Heart left ventricle (tissue), 16 donors: ENCODE results near the gene PIGT. TPM values are rescaled to one million over a fixed set of nuclear protein-coding genes. Genes with fewer than 3 reads are reported as not detected.

Experiments used
- ATAC-seq, 4 donors: fragments of 200-7000 bp; cut with Tn5 transposase; one replicate each; pipeline ENCODE4 v1.9.1; 2020 to 2022; ENCODE audit warnings: moderate library complexity in 4 of 4, mild to moderate bottlenecking in 3 of 4, moderate number of reproducible peaks in 1 of 4
- DNase-seq, 5 donors: peaks; one replicate each; pipeline ENCODE4 v3.0.0-alpha.2; 2020
- H3K27ac ChIP-seq, 12 donors: fragments of 200-600 bp; sonication (generic) in 4 of 12; one replicate each; pipeline versions ENCODE4 v1.5.0 to v1.8.0; 2016 to 2022; ENCODE audit warnings: mild to moderate bottlenecking in 2 of 12
- H3K27me3 ChIP-seq, 9 donors: fragments of 200-600 bp; sonication (generic) in 2 of 9; one replicate each; pipeline versions ENCODE4 v1.5.1 to v1.8.0; 2016 to 2022; ENCODE audit warnings: mild to moderate bottlenecking in 3 of 9
- H3K36me3 ChIP-seq, 9 donors: fragments of 200-600 bp; sonication (generic) in 2 of 9; one replicate each; pipeline versions ENCODE4 v1.5.0 to v1.8.0; 2018 to 2022; ENCODE audit warnings: mild to moderate bottlenecking in 2 of 9
- H3K4me1 ChIP-seq, 12 donors: fragments of 200-600 bp; sonication (generic) in 4 of 12; one replicate each; pipeline versions ENCODE4 v1.5.0 to v1.8.0; 2016 to 2022; ENCODE audit warnings: mild to moderate bottlenecking in 3 of 12
- H3K4me3 ChIP-seq, 12 donors: fragments of 200-600 bp; sonication (generic) in 4 of 12; one replicate each; pipeline versions ENCODE4 v1.5.0 to v1.8.0; 2017 to 2022; ENCODE audit warnings: mild to moderate bottlenecking in 9 of 12, moderate library complexity in 4 of 12
- H3K9me3 ChIP-seq, 12 donors: fragments of 200-600 bp; sonication (generic) in 4 of 12; one replicate each; pipeline versions ENCODE4 v1.5.0 to v1.8.0; 2016 to 2022; ENCODE audit warnings: mild to moderate bottlenecking in 1 of 12
- POLR2A ChIP-seq, 2 donors: fragments of 450-650 bp; IDR thresholded peaks; one replicate each; pipeline ENCODE4 v1.6.1; 2017; ENCODE audit warnings: antibody characterized with exemption in 2 of 2, mild to moderate bottlenecking in 2 of 2, moderate library complexity in 2 of 2
- WGBS, 4 donors: extraction: QIAGEN DNeasy Blood & Tissue Kit in 2 of 4; methylation state at CpG; one replicate each; pipeline versions ENCODE4 v1.1.5 to v1.1.7; 2013 to 2018; 5-methylcytosine and 5-hydroxymethylcytosine counted together
- intact Hi-C, 10 donors: fragments of 100-400 bp; cut with DNase I; formaldehyde crosslinking; loops; one replicate each; pipeline versions ENCODE4 v1.11.1 to v1.14.2; 2022
- polyA plus RNA-seq, 2 donors: library from polyadenylated mRNA; stranded (reverse); fragments of 200-250 nt; gene quantifications; one replicate each; pipeline ENCODE4 v1.2.3, GENCODE V29; 2013
- total RNA-seq, 9 donors: library from RNA; depleted of rRNA in 2 of 9; stranded (reverse); fragments of >200 nt in 2 of 9; fragmentation: NEBNext Ultra II Directional in 3 of 9; extraction: Animal tissue kit (Norgen Biotek cat#: 25700) in 3 of 9; gene quantifications; one replicate each; pipeline versions ENCODE4 v1.1.0 to v1.2.4, GENCODE V29; 2016 to 2023
- TF ChIP-seq, protein P1 (sequence below), 12 donors: fragments of 200-600 bp; sonication (generic) in 4 of 12; IDR thresholded peaks; one replicate each; pipeline versions ENCODE4 v1.5.0 to v1.8.0; 2018 to 2022; ENCODE audit warnings: antibody characterized with exemption in 12 of 12, mild to moderate bottlenecking in 5 of 12
- donor health status: ischemic (EF 13 %, LVEDD 7.1; RV severe dilation, severe dysfunction).
- donor health status: healthy with polysubstance abuse.
- donor health status: DM: no; HTN: yes; CAD: no.
- donor health status: DM: no; HTN: no; CAD: no.
- donor health status: ischemic (EF 25% LVEDD 6.9; RV normal size, moderate dysfunction).
- donor health status: ischemic (EF 25% LVEDD 5.7; RV mildly dilated, moderate dysfunction).
- donor health status: healthy.
- donor health status: DM: yes; HTN: yes; CAD: no.
- donor health status: ischemic (EF 35%, LVEDD 5.7; RV mildly dilated, moderate dysfunction).
- donor health status: nonischemic (EF 11% LVEDD 7.7; RV severe dilation, severe dysfunction).
- donor health status: DM: yes; HTN: yes; CAD: no.
- donor health status: PGD.
- donor health status: ischemic (EF 29% LVEDD 5.4; RV normal size, mild dysfunction).
- donor health status: nonischemic (EF 23%, LVEDD 6.1; RV moderate dilation, normal function).

Gene PIGT
- total and polyA plus RNA-seq, 11 donors = 106 to 224 (median 165) TPM

DNA sequence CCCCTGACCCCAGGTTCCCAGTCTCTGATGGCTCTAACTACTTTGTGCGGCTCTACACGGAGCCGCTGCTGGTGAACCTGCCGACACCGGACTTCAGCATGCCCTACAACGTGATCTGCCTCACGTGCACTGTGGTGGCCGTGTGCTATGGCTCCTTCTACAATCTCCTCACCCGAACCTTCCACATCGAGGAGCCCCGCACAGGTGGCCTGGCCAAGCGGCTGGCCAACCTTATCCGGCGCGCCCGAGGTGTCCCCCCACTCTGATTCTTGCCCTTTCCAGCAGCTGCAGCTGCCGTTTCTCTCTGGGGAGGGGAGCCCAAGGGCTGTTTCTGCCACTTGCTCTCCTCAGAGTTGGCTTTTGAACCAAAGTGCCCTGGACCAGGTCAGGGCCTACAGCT lies 9.6 kb downstream of the PIGT start:
- Histone ChIP-seq H3K4me1 (peaks cover 0 to 15% (median 0%) of the 10 kb centered on the region in 12 donors), H3K27ac (no peak overlapping the region), H3K4me3 (no peak overlapping the region), H3K36me3 (peaks cover 0 to 58% (median 56%) of the 10 kb centered on the region in 9 donors), H3K27me3 (no peaks in the 10 kb centered on the region), H3K9me3 (no peaks in the 10 kb centered on the region)
- TF ChIP-seq, protein P1, sequence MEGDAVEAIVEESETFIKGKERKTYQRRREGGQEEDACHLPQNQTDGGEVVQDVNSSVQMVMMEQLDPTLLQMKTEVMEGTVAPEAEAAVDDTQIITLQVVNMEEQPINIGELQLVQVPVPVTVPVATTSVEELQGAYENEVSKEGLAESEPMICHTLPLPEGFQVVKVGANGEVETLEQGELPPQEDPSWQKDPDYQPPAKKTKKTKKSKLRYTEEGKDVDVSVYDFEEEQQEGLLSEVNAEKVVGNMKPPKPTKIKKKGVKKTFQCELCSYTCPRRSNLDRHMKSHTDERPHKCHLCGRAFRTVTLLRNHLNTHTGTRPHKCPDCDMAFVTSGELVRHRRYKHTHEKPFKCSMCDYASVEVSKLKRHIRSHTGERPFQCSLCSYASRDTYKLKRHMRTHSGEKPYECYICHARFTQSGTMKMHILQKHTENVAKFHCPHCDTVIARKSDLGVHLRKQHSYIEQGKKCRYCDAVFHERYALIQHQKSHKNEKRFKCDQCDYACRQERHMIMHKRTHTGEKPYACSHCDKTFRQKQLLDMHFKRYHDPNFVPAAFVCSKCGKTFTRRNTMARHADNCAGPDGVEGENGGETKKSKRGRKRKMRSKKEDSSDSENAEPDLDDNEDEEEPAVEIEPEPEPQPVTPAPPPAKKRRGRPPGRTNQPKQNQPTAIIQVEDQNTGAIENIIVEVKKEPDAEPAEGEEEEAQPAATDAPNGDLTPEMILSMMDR (IDR thresholded peaks at IDR 0.05) = no peak
- no peak for TF ChIP-seq POLR2A (IDR thresholded peaks at IDR 0.05)
- intact Hi-C loops = no loop called here
- WGBS, 4 donors = 92 to 97% (median 95%) methylated on average over 15 to 17 of the region's 17 CpGs
- ATAC-seq (no peak), DNase-seq (no peak)

DNA sequence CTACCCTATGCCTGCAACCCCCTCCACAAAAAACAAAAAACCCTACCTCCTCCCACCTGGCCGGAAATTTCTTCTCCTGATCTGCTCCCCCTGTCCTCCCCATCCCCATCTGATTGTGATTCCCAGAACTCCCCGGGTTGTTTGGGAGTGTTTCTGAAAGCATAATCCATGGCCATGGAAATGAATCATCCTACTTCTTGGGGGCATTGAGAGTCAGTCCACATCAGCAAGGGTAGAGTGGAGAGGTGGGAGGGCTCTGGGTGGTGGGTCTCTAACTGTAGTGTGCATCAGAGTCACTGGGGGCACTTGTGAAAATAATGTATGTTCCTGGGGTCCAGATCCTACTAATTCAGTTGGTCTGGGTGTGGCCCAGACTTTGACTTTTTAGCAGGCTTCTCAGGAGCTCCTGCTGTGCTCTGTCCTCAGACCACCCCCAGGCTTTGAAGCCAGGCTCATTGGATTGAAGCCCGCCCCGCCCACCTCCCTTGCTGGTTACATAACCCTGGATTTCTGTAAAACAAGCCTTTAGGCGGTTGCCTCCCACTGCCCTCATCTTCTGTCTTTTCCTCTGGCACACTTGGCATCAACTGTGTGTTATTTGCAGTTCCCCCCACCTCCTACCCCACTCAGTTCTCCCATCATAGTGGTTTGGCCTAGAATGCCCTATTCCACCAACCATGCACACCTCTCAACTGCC lies 10.5 kb downstream of the PIGT start:
- Histone ChIP-seq H3K36me3 (peaks cover 0 to 53% (median 47%) of the 10 kb centered on the region in 9 donors), H3K27me3 (no peaks in the 10 kb centered on the region), H3K9me3 (no peaks in the 10 kb centered on the region), H3K4me3 (no peak overlapping the region), H3K27ac (no peak overlapping the region), H3K4me1 (peaks cover 0 to 12% (median 0%) of the 10 kb centered on the region in 12 donors)
- 85 to 91% (median 87%) methylated on average over 5 of the region's 5 CpGs for WGBS, 4 donors
- intact Hi-C loops = no loop called here
- no peak for DNase-seq
- ATAC-seq = peak in 3 of 4 donors; percentile 7 to 23 (median 19)
- no peak for TF ChIP-seq POLR2A (IDR thresholded peaks at IDR 0.05)
- TF ChIP-seq, protein P1 (IDR thresholded peaks at IDR 0.05) = no peak

- intact Hi-C loops = no loop called here
- ATAC-seq = peak in 3 of 4 donors; percentile 48 to 73 (median 66)
- no peaks in the 10 kb centered on the region for H3K9me3 ChIP-seq
These were observed 11.6 kb downstream of the PIGT start for GRCh38 chr20:45427236-45428149.

More at GRCh38 chr20:45427236-45428149, 11.6 kb downstream of the PIGT start:
- Histone ChIP-seq H3K4me1 (peaks cover 0 to 12% (median 0%) of the 10 kb centered on the region in 12 donors), H3K4me3 (no peak overlapping the region), H3K27ac (no peak overlapping the region), H3K36me3 (peaks cover 0 to 49% (median 36%) of the 10 kb centered on the region in 9 donors), H3K27me3 (no peaks in the 10 kb centered on the region)
- DNase-seq = peak in 1 of 5 donors; percentile 52
- TF ChIP-seq, protein P1 (IDR thresholded peaks at IDR 0.05) = peak in 1 of 12 donors; percentile 8
- no peak for TF ChIP-seq POLR2A (IDR thresholded peaks at IDR 0.05)
- 53 to 66% (median 56%) methylated on average over 14 of the region's 14 CpGs for WGBS, 4 donors
